NCI-H2227 treated with DMSO at 0.1 percent for 48 hours (cell line): ENCODE measurements around the gene PREPL.
"Not testable (repeated sequence)": the region's sequence is repeated elsewhere in the genome, so short reads cannot be mapped to it uniquely, and the experiment has no call there.

Source experiments
- DNase-seq: peaks from one replicate; lab custom pipeline; 2025; lab: John Stamatoyannopoulos, UW

Gene PREPL

GRCh38 chr2:44361330-44362206, at the start of gene PREPL, which contains the start of gene CAMKMT:
PREPL (minus strand) TSS chr2:44361494; CDS start chr2:44346342, 15,152 bp downstream.
CAMKMT (plus strand) TSS chr2:44361947.
- DNase-seq = peak; percentile 99

GRCh38 chr2:44398243-44398897, 37.1 kb upstream of the PREPL start:
- DNase-seq = no peak

- DNase-seq = no peak
Measured at GRCh38 chr2:44397447-44398175, 36.3 kb upstream of the PREPL start.

GRCh38 chr2:44392338-44392943, 31.1 kb upstream of the PREPL start:
- peak; percentile 23 for DNase-seq

- DNase-seq = no peak
Measured at GRCh38 chr2:44389895-44390294, 28.6 kb upstream of the PREPL start.

- no peak for DNase-seq
Measured at GRCh38 chr2:44388877-44389276, 27.6 kb upstream of the PREPL start.

- not testable (repeated sequence) for DNase-seq
Measured at GRCh38 chr2:44385226-44385625, 23.9 kb upstream of the PREPL start.

GRCh38 chr2:44377486-44377885, 16.2 kb upstream of the PREPL start:
- no peak for DNase-seq

GRCh38 chr2:44372246-44372645, 11.0 kb upstream of the PREPL start:
- no peak for DNase-seq

GRCh38 chr2:44371445-44371844, 10.2 kb upstream of the PREPL start:
- DNase-seq = no peak

GRCh38 chr2:44369392-44369791, 8.1 kb upstream of the PREPL start:
- DNase-seq = no peak

GRCh38 chr2:44367591-44367990, 6.3 kb upstream of the PREPL start:
- DNase-seq = no peak

GRCh38 chr2:44364604-44365003, 3.3 kb upstream of the PREPL start:
- no peak for DNase-seq

- peak; percentile 42 for DNase-seq
Measured at GRCh38 chr2:44362207-44363015, 1.1 kb upstream of the PREPL start.

GRCh38 chr2:44360749-44361329, 455 bp downstream of the PREPL start:
- peak; percentile 50 for DNase-seq

GRCh38 chr2:44358503-44358902, 2.8 kb downstream of the PREPL start:
- DNase-seq = peak; percentile 36

GRCh38 chr2:44354761-44355160, 6.5 kb downstream of the PREPL start:
- DNase-seq = no peak

GRCh38 chr2:44352510-44352909, 8.8 kb downstream of the PREPL start:
- no peak for DNase-seq

GRCh38 chr2:44351676-44352075, 9.6 kb downstream of the PREPL start:
- no peak for DNase-seq

GRCh38 chr2:44351088-44351487, 10.2 kb downstream of the PREPL start:
- DNase-seq = no peak

- DNase-seq = no peak
Measured at GRCh38 chr2:44349506-44349905, 11.8 kb downstream of the PREPL start.
